HG03378 (cell line): Measurements from ENCODE around the gene SOX6.

Source experiments
- ATAC-seq: cut with Tn5 transposase; IDR thresholded peaks from one replicate; pipeline ENCODE4 v1.9.1; 2021; ENCODE audit warnings: mild to moderate bottlenecking, moderate library complexity; ENCODE audit not compliant: unreplicated experiment

Gene SOX6

DNA sequence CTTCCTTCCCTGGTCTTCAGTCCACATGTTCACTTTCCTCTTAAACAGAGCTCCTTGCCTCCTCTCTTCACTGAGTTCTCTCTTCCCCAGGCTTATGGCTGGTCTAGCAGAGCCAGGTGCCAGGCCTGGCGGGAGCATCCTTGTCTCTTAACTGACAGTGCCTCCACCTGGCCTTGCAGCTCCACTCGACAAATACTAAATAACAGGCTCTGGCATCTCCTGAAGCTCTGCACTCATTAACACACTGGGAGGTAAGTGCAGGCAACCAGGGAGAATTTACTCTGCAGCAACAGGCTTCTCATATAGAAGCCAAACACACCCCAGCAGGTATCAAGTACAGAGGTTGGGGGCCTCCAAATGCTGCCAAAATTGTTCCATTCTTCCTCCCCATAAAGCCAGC is 438.1 kb downstream of the SOX6 start:
- no peak for ATAC-seq
